GM12865 (cell line): ENCODE measurements around the gene P2RY8.
"Not testable (repeated sequence)": the region's sequence is repeated elsewhere in the genome, so short reads cannot be mapped to it uniquely, and the experiment has no call there.

Experiments
- DNase-seq: peaks from one replicate; pipeline ENCODE4 v3.0.0; 2010; ENCODE audit warnings: low read depth
- H3K4me3 ChIP-seq: 2 replicates; pipeline ENCODE4 v1.5.1; 2011; ENCODE audit warnings: mild to moderate bottlenecking, low read depth, low read length, control low read depth
- CTCF ChIP-seq: IDR thresholded peaks from 2 replicates; pipeline ENCODE4 v1.5.1; 2011; ENCODE audit warnings: low read length, control low read depth, low read depth, inconsistent platforms; ENCODE audit not compliant: insufficient read depth; ENCODE audit errors: missing control alignments

The P2RY8 gene

DNA sequence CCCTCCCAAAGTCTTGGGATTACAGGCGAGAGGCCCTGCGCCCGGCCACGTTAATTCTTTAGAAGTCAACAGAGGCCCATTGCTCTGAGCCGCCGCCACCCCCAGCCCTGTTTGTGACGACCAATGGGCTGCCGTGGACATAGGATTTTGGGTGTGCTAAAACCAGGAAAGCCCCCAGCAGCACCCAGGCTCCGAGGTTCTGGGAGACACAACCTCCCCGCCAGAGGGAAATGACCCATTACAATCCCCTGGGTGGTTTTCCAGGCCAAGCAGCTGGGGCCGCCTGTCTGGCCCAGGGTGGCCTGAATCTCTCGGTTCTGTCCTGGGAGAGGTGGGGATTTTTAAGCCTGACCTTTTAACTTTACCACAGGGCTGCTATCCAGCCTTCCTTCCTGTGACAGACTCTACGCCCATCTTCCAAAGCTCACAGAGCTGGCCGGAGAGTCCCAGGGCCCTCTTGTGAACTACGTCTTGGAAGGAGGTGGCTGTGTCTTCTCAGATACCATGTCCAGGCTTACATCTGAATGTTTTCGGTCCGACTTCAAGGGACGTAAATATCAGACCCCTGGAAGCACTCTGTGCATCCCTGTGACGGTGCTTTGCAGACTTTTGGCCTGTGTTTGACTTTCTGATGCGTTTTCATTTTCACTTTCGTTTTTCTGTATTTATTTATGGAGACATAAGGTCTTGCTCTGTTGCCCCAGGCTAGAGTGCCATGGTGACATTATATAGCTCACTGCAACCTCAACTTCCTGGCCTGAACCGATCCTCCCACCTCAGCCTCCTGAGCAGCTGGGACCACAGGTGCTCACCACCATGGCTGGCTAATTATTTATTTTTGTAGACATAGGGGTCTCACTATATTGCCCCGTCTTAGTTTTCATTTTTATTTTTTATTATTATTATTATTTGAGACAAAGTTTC, 36.0 kb downstream of the P2RY8 start:
- peak; percentile 89 for DNase-seq
- no peak for TF ChIP-seq CTCF
- H3K4me3 ChIP-seq, result no peak overlapping the region

- no peak for DNase-seq
- no peak for TF ChIP-seq CTCF
- no peak overlapping the region for H3K4me3 ChIP-seq
These were observed 40.9 kb downstream of the P2RY8 start for GRCh38 chrX:1496076-1496475.

DNA sequence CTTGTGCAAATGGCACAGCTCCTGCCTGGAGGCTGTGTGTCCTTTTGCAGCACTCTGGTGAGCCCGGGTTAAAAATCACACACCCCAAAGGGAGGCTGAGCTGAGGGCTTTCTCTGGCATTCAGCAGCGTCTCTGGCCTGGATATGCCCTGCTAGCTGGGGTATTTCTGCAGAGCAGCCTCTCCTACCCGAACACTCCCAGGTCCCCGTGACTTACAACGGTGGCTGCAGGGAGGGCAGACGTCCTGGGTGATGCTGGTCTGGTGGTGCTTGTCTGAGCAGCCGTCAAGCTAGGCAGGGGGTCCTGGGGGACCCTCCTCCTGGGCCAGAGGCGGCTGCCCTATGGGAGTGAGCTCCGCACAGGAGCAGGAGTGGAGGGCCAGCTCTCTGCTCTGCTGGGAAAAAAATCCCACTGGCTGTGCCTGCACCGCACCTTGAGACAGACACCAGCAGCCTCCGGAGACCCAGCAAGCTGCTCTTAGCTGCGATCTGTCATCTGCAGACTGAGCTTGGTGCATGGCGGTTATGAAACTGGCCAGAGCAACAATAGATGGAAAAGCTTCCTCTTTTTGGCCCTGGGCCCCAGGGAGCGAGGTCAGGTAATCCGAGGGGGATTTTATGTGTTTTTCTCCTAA, 43.0 kb downstream of the P2RY8 start:
- TF ChIP-seq CTCF, result no peak
- peak overlapping the region; percentile 64 for H3K4me3 ChIP-seq
- peak; percentile 65 for DNase-seq

- TF ChIP-seq CTCF, result no peak
- peak overlapping the region; percentile 64 for H3K4me3 ChIP-seq
- DNase-seq, result no peak
These were observed 43.6 kb downstream of the P2RY8 start for GRCh38 chrX:1493412-1493811.

GRCh38 chrX:1492421-1493012, 44.5 kb downstream of the P2RY8 start:
- no peak for DNase-seq
- no peak for TF ChIP-seq CTCF
- H3K4me3 ChIP-seq, result peak overlapping the region; percentile 64

DNA sequence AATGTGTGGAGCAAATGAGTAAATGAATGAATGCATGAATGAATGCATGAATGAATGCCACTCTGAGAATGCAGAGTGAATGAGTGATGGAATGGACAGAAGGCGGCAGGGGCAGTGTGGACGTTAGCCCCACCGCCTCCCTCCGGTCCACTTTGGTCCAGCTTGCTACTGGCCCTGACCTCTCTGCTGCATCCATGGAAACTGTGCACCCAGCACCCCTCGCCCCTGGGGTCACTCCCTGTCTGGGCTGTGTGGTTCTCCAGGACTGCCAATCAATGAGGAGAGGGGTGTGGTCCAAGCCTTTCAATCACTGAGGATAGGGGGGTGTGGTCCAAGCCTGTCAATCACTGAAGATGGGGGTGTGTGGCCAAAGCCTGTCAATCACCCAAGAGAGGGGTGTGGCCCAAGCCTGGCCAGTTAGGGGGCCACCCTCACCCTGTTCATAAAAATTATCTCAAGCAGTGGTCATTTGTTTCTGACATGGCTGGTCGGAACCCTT, 45.1 kb downstream of the P2RY8 start:
- TF ChIP-seq CTCF, result no peak
- peak; percentile 93 for DNase-seq
- peak overlapping the region; percentile 64 for H3K4me3 ChIP-seq

DNA sequence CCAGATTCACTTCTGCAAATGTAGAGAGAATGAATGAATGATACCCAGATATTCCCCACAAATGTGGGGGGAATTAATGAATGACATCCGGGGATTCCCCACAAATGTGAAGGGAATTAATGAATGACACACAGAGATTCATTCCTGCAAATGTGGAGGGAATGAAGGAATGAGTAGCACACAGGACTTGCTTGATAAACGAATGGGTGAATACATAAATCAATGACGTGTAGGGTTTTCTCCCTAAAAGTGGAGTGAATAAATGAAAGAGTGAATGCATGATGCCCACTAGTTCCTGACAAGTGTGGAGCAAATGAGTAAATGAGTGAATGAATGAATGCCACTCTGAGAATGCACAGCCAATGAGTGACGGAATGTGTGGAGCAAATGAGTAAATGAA, 45.7 kb downstream of the P2RY8 start:
- DNase-seq, H3K4me3 ChIP-seq: not testable (repeated sequence)

- not testable (repeated sequence) for H3K4me3 ChIP-seq, DNase-seq
These were observed 46.3 kb downstream of the P2RY8 start for GRCh38 chrX:1490723-1491122.

- not testable (repeated sequence) for DNase-seq, H3K4me3 ChIP-seq
These were observed 47.6 kb downstream of the P2RY8 start for GRCh38 chrX:1489354-1489753.
